ENCODE measurements around the gene SOS1. TPM values are rescaled to one million over a fixed set of nuclear protein-coding genes. Genes with fewer than 3 reads are reported as not detected.

SOS1 gene
- polyA plus RNA-seq, 1 of the 3 experiments (the other 2 are of a cell fraction) = 12.8 TPM

GRCh38 chr2:38988716-38989115, 132.1 kb downstream of the SOS1 start:
- Histone ChIP-seq H3K4me1 (ENCODE audit: control insufficient read depth in 1 of 2, insufficient read depth in 2 of 2, low read depth in 1 of 2, low read length in 1 of 2) (no peaks in the 10 kb centered on the region), H2AFZ (ENCODE audit: low read depth) (no peak overlapping the region), H3K27ac (ENCODE audit: low read depth in 2 of 2, low read length in 1 of 2) (no peak overlapping the region), H3K36me3 (replicated peaks in 1 of 2; ENCODE audit: control insufficient read depth in 1 of 2, insufficient read depth in 2 of 2, low read length in 1 of 2) (peaks cover 66 to 92% of the 10 kb centered on the region in 2 experiments), H3K9ac (no peak overlapping the region), H3F3A (replicated peaks; ENCODE audit: insufficient read depth) (no peaks in the 10 kb centered on the region), H3K4me2 (no peak overlapping the region), H3K9me3 (no peaks in the 10 kb centered on the region), H3K27me3 (ENCODE audit: insufficient read depth) (no peaks in the 10 kb centered on the region), H3K9me2 (no peaks in the 10 kb centered on the region), H3K4me3 (ENCODE audit: low read depth in 2 of 2, low read length in 1 of 2) (no peak overlapping the region), H3K79me2 (ENCODE audit: insufficient read depth) (no peaks in the 10 kb centered on the region), H4K20me1 (ENCODE audit: insufficient read depth) (no peaks in the 10 kb centered on the region)
- POLR2A ChIA-PET = no interaction called here
- DNase-seq = no peak
- 94% methylated on average over 1 of the region's 1 CpG for WGBS (ENCODE audit: low lambda C conversion rate)
- CTCF ChIA-PET = interaction anchor here (0.8 to 2.3 kb wide), 4 partner anchors 21 to 42 kb away, joined by 3 to 14 read pairs (median 4); no protein-coding TSS in a partner anchor
- TF ChIP-seq GABPA (IDR thresholded peaks at IDR 0.05; ENCODE audit: low read depth) (no peak), IRF3 (IDR thresholded peaks at IDR 0.05; ENCODE audit: low read depth, low read length) (no peak), EP300 (IDR thresholded peaks at IDR 0.05; ENCODE audit: borderline replicate concordance in 1 of 2, low read depth in 1 of 2, low read length in 1 of 2) (no peak), SIN3A (IDR thresholded peaks at IDR 0.05; ENCODE audit: borderline replicate concordance, low read depth, low read length) (no peak), CTCF (IDR thresholded peaks at IDR 0.05) (no peak), MXI1 (IDR thresholded peaks at IDR 0.05; ENCODE audit: low read depth, low read length) (no peak), REST (IDR thresholded peaks at IDR 0.05; ENCODE audit: low read depth, low read length) (no peak), RXRA (IDR thresholded peaks at IDR 0.05; ENCODE audit: borderline replicate concordance, low read depth) (no peak), CHD2 (IDR thresholded peaks at IDR 0.05; ENCODE audit: low read length, partially characterized antibody) (no peak), PBX3 (IDR thresholded peaks at IDR 0.05) (no peak), MEF2A (IDR thresholded peaks at IDR 0.05; ENCODE audit: borderline replicate concordance, low read depth) (no peak), USF2 (IDR thresholded peaks at IDR 0.05; ENCODE audit: borderline replicate concordance, low read depth, low read length) (no peak), JUND (IDR thresholded peaks at IDR 0.05) (no peak), ELF1 (IDR thresholded peaks at IDR 0.05) (no peak), NRF1 (IDR thresholded peaks at IDR 0.05; ENCODE audit: low read depth, low read length) (no peak), POLR2AphosphoS5 (IDR thresholded peaks at IDR 0.05; ENCODE audit: low read depth, low read length) (no peak), USF1 (IDR thresholded peaks at IDR 0.05; ENCODE audit: borderline replicate concordance, low read depth) (no peak), FOSL2 (IDR thresholded peaks at IDR 0.05; ENCODE audit: borderline replicate concordance, low read depth) (no peak)
